Temporal lobe (tissue), 2 donors: ENCODE data around the gene FNDC3B. TPM values are rescaled to one million over a fixed set of nuclear protein-coding genes. Genes with fewer than 3 reads are reported as not detected.

ENCODE experiments used
- small RNA-seq: library from RNA; depleted of rRNA; stranded (forward); fragments of <200 nt; gene quantifications from one replicate; pipeline ENCODE3, GENCODE V24; 2014; ENCODE audit warnings: low replicate concordance
- total RNA-seq: library from RNA; depleted of rRNA; stranded (reverse); fragments of >200 nt; gene quantifications from one replicate; pipeline ENCODE4 v1.2.3, GENCODE V29; 2014

Gene FNDC3B
- total RNA-seq, 1 donor from 2014 or later, result 11.1 TPM

Small RNA genes within 50 kb of the gene (small RNA-seq; reads per million reads assigned to genes)
- not detected for gene RN7SL141P

Other genes starting within 250 kb of the FNDC3B start
- 3.9 TPM for gene PLD1, start 229.1 kb upstream of the FNDC3B start, total RNA-seq
- gene TMEM212, start 196.2 kb upstream of the FNDC3B start, total RNA-seq, result not detected